Left lung (tissue), 10 donors: Measurements from ENCODE around the gene CTNNBIP1. TPM values are rescaled to one million over a fixed set of nuclear protein-coding genes. Genes with fewer than 3 reads are reported as not detected.

ENCODE experiments used
- ATAC-seq: fragments of 200-7000 bp; cut with Tn5 transposase; one replicate; pipeline ENCODE4 v1.9.1; 2020; ENCODE audit warnings: moderate library complexity
- DNase-seq, 4 donors: peaks; one replicate each; pipeline ENCODE4 v3.0.0-alpha.2; 2013 to 2020
- H3K27ac ChIP-seq, 2 donors: fragments of 200-600 bp; sonication (generic) in 1 of 2; one replicate each; pipeline versions ENCODE4 v1.5.0 to v1.8.0; 2020 to 2021
- H3K27me3 ChIP-seq, 2 donors: fragments of 200-600 bp; sonication (generic) in 1 of 2; one replicate each; pipeline versions ENCODE4 v1.5.0 to v1.8.0; 2020 to 2021
- H3K36me3 ChIP-seq, 2 donors: fragments of 200-600 bp; sonication (generic) in 1 of 2; one replicate each; pipeline versions ENCODE4 v1.5.0 to v1.8.0; 2020 to 2021
- H3K4me1 ChIP-seq, 2 donors: fragments of 200-600 bp; one replicate each; pipeline ENCODE4 v1.8.0; 2021
- H3K4me3 ChIP-seq, 2 donors: fragments of 200-600 bp; sonication (generic) in 1 of 2; one replicate each; pipeline versions ENCODE4 v1.5.0 to v1.8.0; 2020 to 2021; ENCODE audit warnings: mild to moderate bottlenecking in 1 of 2
- H3K9me3 ChIP-seq, 2 donors: fragments of 200-600 bp; sonication (generic) in 1 of 2; one replicate each; pipeline versions ENCODE4 v1.5.0 to v1.8.0; 2020 to 2021
- CTCF ChIP-seq, 2 donors: fragments of 200-600 bp; sonication (generic) in 1 of 2; IDR thresholded peaks; one replicate each; pipeline versions ENCODE4 v1.5.0 to v1.8.0; 2021; ENCODE audit warnings: antibody characterized with exemption in 2 of 2
- intact Hi-C, 2 donors: fragments of 100-400 bp; cut with DNase I; formaldehyde crosslinking; loops; one replicate each; pipeline versions ENCODE4 v1.11.2 to v1.14.2; 2022
- polyA plus RNA-seq, 6 donors: library from polyadenylated mRNA; unstranded; fragments of 120-200 nt; gene quantifications; one replicate each; pipeline ENCODE4 v1.2.1, GENCODE V29; 2013; ENCODE audit not compliant: insufficient read length in 6 of 6
- total RNA-seq, 2 donors: library from RNA; stranded (reverse); fragmentation: NEBNext Ultra II Directional; extraction: Animal tissue kit (Norgen Biotek cat#: 25700); gene quantifications; one replicate each; pipeline ENCODE4 v1.2.1, GENCODE V29; 2021
- donor health status: DM: no; HTN: yes; CAD: no.
- donor health status: DM: no; HTN: no; CAD: no.

CTNNBIP1 gene
- total and polyA plus RNA-seq, 8 donors, result 30.2 to 57.1 (median 48.0) TPM

- intact Hi-C loops, result loop anchor here in 1 of 2 donors (5.0 to 10.0 kb wide), 2 partner anchors 80 to 242 kb away; no protein-coding TSS in a partner anchor
- TF ChIP-seq CTCF (IDR thresholded peaks at IDR 0.05), result no peak
- H3K36me3 ChIP-seq, result peaks cover 0 to 51% of the 10 kb centered on the region in 2 donors
- DNase-seq (no peak), ATAC-seq (no peak)
- H3K4me1 ChIP-seq, result no peaks in the 10 kb centered on the region
- H3K4me3 ChIP-seq, result no peak overlapping the region
- no peak overlapping the region for H3K27ac ChIP-seq
- no peaks in the 10 kb centered on the region for H3K9me3 ChIP-seq
- no peaks in the 10 kb centered on the region for H3K27me3 ChIP-seq
Observed at GRCh38 chr1:9866836-9867235, 43.2 kb downstream of the CTNNBIP1 start.

DNA sequence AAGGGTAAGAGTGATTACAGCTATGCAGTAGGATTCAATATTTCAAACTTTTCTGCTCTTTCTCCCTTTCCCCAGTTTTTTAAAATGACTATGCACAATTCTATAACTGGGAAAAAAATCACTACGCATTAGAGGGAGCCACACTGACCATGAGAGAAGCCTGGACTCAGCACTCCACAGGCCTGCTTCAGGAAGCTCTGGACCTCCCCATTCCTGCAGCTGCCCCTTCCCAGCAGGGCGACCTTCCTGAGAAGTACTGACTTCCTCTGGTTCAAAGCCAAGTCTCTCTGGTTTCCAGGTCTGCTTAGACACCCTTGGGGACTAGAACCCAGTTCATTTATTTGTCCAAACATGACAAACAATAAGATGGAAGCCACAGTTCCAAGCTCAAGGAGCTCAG lies 44.3 kb downstream of the CTNNBIP1 start:
- H3K27ac ChIP-seq, result no peak overlapping the region
- no peaks in the 10 kb centered on the region for H3K9me3 ChIP-seq
- no peak for TF ChIP-seq CTCF (IDR thresholded peaks at IDR 0.05)
- no peak overlapping the region for H3K4me3 ChIP-seq
- peaks cover 0 to 40% of the 10 kb centered on the region in 2 donors for H3K36me3 ChIP-seq
- no peaks in the 10 kb centered on the region for H3K27me3 ChIP-seq
- no peaks in the 10 kb centered on the region for H3K4me1 ChIP-seq
- intact Hi-C loops, result loop anchor here in 1 of 2 donors (5.0 to 10.0 kb wide), 2 partner anchors 78 to 241 kb away; no protein-coding TSS in a partner anchor
- ATAC-seq, result no peak
- no peak for DNase-seq

GRCh38 chr1:9863371-9863770 lies 46.7 kb downstream of the CTNNBIP1 start:
- ATAC-seq (no peak), DNase-seq (peak in 1 of 4 donors; percentile 53)
- H3K36me3 ChIP-seq, result peaks cover 0 to 21% of the 10 kb centered on the region in 2 donors
- no peak overlapping the region for H3K27ac ChIP-seq
- H3K27me3 ChIP-seq, result no peaks in the 10 kb centered on the region
- H3K4me3 ChIP-seq, result no peak overlapping the region
- no peaks in the 10 kb centered on the region for H3K9me3 ChIP-seq
- no peaks in the 10 kb centered on the region for H3K4me1 ChIP-seq
- intact Hi-C loops, result loop anchor here in 1 of 2 donors (10.0 kb wide), 1 partner anchor 239 kb away; no protein-coding TSS in a partner anchor
- TF ChIP-seq CTCF (IDR thresholded peaks at IDR 0.05), result no peak

- ATAC-seq, result no peak
- H3K4me1 ChIP-seq, result no peaks in the 10 kb centered on the region
- H3K27me3 ChIP-seq, result no peaks in the 10 kb centered on the region
- no peak for TF ChIP-seq CTCF (IDR thresholded peaks at IDR 0.05)
- no peak for DNase-seq
- no peaks in the 10 kb centered on the region for H3K9me3 ChIP-seq
- no peak overlapping the region for H3K27ac ChIP-seq
- intact Hi-C loops, result loop anchor here in 1 of 2 donors (10.0 kb wide), 1 partner anchor 237 kb away; no protein-coding TSS in a partner anchor
- peaks cover 0 to 20% of the 10 kb centered on the region in 2 donors for H3K36me3 ChIP-seq
- no peak overlapping the region for H3K4me3 ChIP-seq
Observed at GRCh38 chr1:9861360-9861759, 48.7 kb downstream of the CTNNBIP1 start.

- TF ChIP-seq CTCF (IDR thresholded peaks at IDR 0.05), result no peak
- no peaks in the 10 kb centered on the region for H3K27me3 ChIP-seq
- H3K4me3 ChIP-seq, result no peak overlapping the region
- intact Hi-C loops, result loop anchor here in 1 of 2 donors (10.0 kb wide), 1 partner anchor 236 kb away; no protein-coding TSS in a partner anchor
- ATAC-seq (no peak), DNase-seq (no peak)
- no peaks in the 10 kb centered on the region for H3K9me3 ChIP-seq
- H3K36me3 ChIP-seq, result peaks cover 0 to 20% of the 10 kb centered on the region in 2 donors
- H3K27ac ChIP-seq, result no peak overlapping the region
- no peaks in the 10 kb centered on the region for H3K4me1 ChIP-seq
Observed at GRCh38 chr1:9860887-9861286, 49.2 kb downstream of the CTNNBIP1 start.
